GM23338 (cell line): ENCODE data around the gene ULK4. TPM values are rescaled to one million over a fixed set of nuclear protein-coding genes. Genes with fewer than 3 reads are reported as not detected.

Source experiments
- ZNF114 ChIP-seq: fragments of 250-450 bp; sonication (Bioruptor Pico); IDR thresholded peaks from 2 replicates; pipeline ENCODE4 v1.5.0; 2020; ENCODE audit warnings: mild to moderate bottlenecking, moderate library complexity
- polyA plus RNA-seq: library from polyadenylated mRNA; unstranded; fragments of >200 nt; fragmentation: Nextera tagmentation; extraction: Ambion mirVana; gene quantifications from 2 replicates; pipeline ENCODE4 v1.2.1, GENCODE V29; 2016
- total RNA-seq: library from RNA; depleted of rRNA; stranded (reverse); fragments of >200 nt; shearing (Covaris generic); gene quantifications from 2 replicates; pipeline ENCODE4 v1.2.3, GENCODE V29; 2014
- TF ChIP-seq, protein P1 (sequence below): fragments of 250-450 bp; sonication (Bioruptor Pico); IDR thresholded peaks from 2 replicates; pipeline ENCODE4 v1.5.0; 2020; ENCODE audit warnings: mild to moderate bottlenecking, moderate library complexity
- TF ChIP-seq, protein P2 (sequence below): IDR thresholded peaks from one replicate; pipeline ENCODE4 v1.6.1; 2018; ENCODE audit warnings: antibody characterized with exemption; ENCODE audit not compliant: unreplicated experiment
- TF ChIP-seq, protein P3 (sequence below): IDR thresholded peaks from 2 replicates; pipeline ENCODE4 v1.6.1; 2016; ENCODE audit warnings: antibody characterized with exemption

ULK4 gene
- total and polyA plus RNA-seq, 2 experiments from 2014 or later, result 20.8 to 41.4 TPM

DNA sequence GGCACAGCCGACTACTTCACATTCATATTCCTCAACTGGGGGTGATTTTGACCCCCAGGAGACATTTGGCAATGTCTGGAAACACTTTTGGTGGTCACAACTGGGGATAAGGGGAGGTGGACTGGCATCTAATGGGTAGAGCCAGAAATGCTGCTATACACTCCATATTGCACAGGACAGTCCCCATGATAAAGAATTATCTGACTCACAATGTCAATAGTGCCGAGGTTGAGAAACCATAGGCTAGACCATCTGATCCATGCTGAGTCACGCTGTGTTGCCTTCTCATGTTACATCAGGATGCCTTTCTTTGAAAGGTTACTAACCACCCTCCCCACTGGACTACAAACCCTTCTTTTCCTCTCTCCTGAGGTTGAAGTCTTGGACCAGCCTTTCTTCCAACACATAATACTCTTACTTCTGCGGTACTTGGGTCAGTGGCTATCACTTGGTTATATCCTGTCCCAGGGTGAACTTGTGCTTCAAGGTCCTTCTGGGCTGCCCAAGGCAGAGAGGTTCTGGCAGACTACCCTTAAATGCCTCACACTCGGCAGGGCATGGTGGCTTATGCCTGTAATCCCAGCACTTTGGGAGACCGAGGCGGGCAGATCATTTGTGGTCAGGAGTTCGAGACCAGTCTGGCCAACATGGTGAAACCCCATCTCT lies 693.8 kb downstream of the ULK4 start (continued):
- TF ChIP-seq, protein P1, sequence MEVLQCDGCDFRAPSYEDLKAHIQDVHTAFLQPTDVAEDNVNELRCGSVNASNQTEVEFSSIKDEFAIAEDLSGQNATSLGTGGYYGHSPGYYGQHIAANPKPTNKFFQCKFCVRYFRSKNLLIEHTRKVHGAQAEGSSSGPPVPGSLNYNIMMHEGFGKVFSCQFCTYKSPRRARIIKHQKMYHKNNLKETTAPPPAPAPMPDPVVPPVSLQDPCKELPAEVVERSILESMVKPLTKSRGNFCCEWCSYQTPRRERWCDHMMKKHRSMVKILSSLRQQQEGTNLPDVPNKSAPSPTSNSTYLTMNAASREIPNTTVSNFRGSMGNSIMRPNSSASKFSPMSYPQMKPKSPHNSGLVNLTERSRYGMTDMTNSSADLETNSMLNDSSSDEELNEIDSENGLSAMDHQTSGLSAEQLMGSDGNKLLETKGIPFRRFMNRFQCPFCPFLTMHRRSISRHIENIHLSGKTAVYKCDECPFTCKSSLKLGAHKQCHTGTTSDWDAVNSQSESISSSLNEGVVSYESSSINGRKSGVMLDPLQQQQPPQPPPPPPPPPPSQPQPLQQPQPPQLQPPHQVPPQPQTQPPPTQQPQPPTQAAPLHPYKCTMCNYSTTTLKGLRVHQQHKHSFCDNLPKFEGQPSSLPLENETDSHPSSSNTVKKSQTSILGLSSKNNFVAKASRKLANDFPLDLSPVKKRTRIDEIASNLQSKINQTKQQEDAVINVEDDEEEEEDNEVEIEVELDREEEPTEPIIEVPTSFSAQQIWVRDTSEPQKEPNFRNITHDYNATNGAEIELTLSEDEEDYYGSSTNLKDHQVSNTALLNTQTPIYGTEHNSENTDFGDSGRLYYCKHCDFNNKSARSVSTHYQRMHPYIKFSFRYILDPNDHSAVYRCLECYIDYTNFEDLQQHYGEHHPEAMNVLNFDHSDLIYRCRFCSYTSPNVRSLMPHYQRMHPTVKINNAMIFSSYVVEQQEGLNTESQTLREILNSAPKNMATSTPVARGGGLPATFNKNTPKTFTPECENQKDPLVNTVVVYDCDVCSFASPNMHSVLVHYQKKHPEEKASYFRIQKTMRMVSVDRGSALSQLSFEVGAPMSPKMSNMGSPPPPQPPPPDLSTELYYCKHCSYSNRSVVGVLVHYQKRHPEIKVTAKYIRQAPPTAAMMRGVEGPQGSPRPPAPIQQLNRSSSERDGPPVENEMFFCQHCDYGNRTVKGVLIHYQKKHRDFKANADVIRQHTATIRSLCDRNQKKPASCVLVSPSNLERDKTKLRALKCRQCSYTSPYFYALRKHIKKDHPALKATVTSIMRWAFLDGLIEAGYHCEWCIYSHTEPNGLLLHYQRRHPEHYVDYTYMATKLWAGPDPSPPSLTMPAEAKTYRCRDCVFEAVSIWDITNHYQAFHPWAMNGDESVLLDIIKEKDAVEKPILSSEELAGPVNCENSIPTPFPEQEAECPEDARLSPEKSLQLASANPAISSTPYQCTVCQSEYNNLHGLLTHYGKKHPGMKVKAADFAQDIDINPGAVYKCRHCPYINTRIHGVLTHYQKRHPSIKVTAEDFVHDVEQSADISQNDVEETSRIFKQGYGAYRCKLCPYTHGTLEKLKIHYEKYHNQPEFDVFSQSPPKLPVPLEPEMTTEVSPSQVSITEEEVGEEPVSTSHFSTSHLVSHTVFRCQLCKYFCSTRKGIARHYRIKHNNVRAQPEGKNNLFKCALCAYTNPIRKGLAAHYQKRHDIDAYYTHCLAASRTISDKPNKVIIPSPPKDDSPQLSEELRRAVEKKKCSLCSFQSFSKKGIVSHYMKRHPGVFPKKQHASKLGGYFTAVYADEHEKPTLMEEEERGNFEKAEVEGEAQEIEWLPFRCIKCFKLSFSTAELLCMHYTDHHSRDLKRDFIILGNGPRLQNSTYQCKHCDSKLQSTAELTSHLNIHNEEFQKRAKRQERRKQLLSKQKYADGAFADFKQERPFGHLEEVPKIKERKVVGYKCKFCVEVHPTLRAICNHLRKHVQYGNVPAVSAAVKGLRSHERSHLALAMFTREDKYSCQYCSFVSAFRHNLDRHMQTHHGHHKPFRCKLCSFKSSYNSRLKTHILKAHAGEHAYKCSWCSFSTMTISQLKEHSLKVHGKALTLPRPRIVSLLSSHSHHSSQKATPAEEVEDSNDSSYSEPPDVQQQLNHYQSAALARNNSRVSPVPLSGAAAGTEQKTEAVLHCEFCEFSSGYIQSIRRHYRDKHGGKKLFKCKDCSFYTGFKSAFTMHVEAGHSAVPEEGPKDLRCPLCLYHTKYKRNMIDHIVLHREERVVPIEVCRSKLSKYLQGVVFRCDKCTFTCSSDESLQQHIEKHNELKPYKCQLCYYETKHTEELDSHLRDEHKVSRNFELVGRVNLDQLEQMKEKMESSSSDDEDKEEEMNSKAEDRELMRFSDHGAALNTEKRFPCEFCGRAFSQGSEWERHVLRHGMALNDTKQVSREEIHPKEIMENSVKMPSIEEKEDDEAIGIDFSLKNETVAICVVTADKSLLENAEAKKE (CRISPR knock-in tag), result no peak
- TF ChIP-seq, protein P2, sequence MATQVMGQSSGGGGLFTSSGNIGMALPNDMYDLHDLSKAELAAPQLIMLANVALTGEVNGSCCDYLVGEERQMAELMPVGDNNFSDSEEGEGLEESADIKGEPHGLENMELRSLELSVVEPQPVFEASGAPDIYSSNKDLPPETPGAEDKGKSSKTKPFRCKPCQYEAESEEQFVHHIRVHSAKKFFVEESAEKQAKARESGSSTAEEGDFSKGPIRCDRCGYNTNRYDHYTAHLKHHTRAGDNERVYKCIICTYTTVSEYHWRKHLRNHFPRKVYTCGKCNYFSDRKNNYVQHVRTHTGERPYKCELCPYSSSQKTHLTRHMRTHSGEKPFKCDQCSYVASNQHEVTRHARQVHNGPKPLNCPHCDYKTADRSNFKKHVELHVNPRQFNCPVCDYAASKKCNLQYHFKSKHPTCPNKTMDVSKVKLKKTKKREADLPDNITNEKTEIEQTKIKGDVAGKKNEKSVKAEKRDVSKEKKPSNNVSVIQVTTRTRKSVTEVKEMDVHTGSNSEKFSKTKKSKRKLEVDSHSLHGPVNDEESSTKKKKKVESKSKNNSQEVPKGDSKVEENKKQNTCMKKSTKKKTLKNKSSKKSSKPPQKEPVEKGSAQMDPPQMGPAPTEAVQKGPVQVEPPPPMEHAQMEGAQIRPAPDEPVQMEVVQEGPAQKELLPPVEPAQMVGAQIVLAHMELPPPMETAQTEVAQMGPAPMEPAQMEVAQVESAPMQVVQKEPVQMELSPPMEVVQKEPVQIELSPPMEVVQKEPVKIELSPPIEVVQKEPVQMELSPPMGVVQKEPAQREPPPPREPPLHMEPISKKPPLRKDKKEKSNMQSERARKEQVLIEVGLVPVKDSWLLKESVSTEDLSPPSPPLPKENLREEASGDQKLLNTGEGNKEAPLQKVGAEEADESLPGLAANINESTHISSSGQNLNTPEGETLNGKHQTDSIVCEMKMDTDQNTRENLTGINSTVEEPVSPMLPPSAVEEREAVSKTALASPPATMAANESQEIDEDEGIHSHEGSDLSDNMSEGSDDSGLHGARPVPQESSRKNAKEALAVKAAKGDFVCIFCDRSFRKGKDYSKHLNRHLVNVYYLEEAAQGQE, result no peak
- no peak for TF ChIP-seq ZNF114 (CRISPR knock-in tag)
- TF ChIP-seq, protein P3, sequence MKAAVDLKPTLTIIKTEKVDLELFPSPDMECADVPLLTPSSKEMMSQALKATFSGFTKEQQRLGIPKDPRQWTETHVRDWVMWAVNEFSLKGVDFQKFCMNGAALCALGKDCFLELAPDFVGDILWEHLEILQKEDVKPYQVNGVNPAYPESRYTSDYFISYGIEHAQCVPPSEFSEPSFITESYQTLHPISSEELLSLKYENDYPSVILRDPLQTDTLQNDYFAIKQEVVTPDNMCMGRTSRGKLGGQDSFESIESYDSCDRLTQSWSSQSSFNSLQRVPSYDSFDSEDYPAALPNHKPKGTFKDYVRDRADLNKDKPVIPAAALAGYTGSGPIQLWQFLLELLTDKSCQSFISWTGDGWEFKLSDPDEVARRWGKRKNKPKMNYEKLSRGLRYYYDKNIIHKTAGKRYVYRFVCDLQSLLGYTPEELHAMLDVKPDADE, result no peak
